HG03108 (cell line): ENCODE data around the gene APOD.

ENCODE experiments used
- ATAC-seq: cut with Tn5 transposase; IDR thresholded peaks from one replicate; pipeline ENCODE4 v1.9.1; 2021; ENCODE audit warnings: moderate library complexity; ENCODE audit not compliant: unreplicated experiment

The APOD gene

GRCh38 chr3:195555110-195555509, 28.6 kb downstream of the APOD start:
- ATAC-seq = no peak

GRCh38 chr3:195554458-195554857, 29.3 kb downstream of the APOD start:
- no peak for ATAC-seq

- ATAC-seq = no peak
Observed at GRCh38 chr3:195553268-195553667, 30.5 kb downstream of the APOD start.

GRCh38 chr3:195551381-195551978, 32.3 kb downstream of the APOD start:
- no peak for ATAC-seq

GRCh38 chr3:195550723-195551122, 33.0 kb downstream of the APOD start:
- no peak for ATAC-seq

GRCh38 chr3:195549931-195550519, 33.7 kb downstream of the APOD start:
- peak; percentile 58 for ATAC-seq

- ATAC-seq = no peak
Observed at GRCh38 chr3:195548987-195549386, 34.8 kb downstream of the APOD start.

GRCh38 chr3:195548501-195548900, 35.2 kb downstream of the APOD start:
- no peak for ATAC-seq

GRCh38 chr3:195548006-195548405, 35.7 kb downstream of the APOD start:
- no peak for ATAC-seq

- ATAC-seq = no peak
Observed at GRCh38 chr3:195546130-195546560, 37.6 kb downstream of the APOD start.

- ATAC-seq = no peak
Observed at GRCh38 chr3:195544634-195545033, 39.1 kb downstream of the APOD start.

- ATAC-seq = no peak
Observed at GRCh38 chr3:195544230-195544536, 39.6 kb downstream of the APOD start.

- no peak for ATAC-seq
Observed at GRCh38 chr3:195543500-195544229, 40.1 kb downstream of the APOD start.

- ATAC-seq = peak; percentile 68
Observed at GRCh38 chr3:195542698-195543499, 40.8 kb downstream of the APOD start, which contains the start of gene PPP1R2. TSS of gene PPP1R2 (minus strand) at chr3:195543325. CDS start at chr3:195543025, 300 bp downstream.

- no peak for ATAC-seq
Observed at GRCh38 chr3:195542316-195542697, 41.4 kb downstream of the APOD start.

- ATAC-seq = no peak
Observed at GRCh38 chr3:195540511-195540910, 43.2 kb downstream of the APOD start.

GRCh38 chr3:195540027-195540426, 43.7 kb downstream of the APOD start:
- no peak for ATAC-seq

- ATAC-seq = no peak
Observed at GRCh38 chr3:195539479-195539878, 44.3 kb downstream of the APOD start.

- peak; percentile 43 for ATAC-seq
Observed at GRCh38 chr3:195537995-195538394, 45.7 kb downstream of the APOD start.

GRCh38 chr3:195535293-195535692, 48.4 kb downstream of the APOD start:
- ATAC-seq = no peak

GRCh38 chr3:195532834-195533233, 50.9 kb downstream of the APOD start:
- no peak for ATAC-seq

- no peak for ATAC-seq
Observed at GRCh38 chr3:195532345-195532744, 51.4 kb downstream of the APOD start.
